NB4 (cell line): ENCODE measurements around the gene CCM2L.

Experiments used
- MAX ChIP-seq: IDR thresholded peaks from 2 replicates; pipeline ENCODE4 v1.6.1; 2011; ENCODE audit warnings: low read depth, low read length
- MYC ChIP-seq: IDR thresholded peaks from 2 replicates; pipeline ENCODE4 v1.6.1; 2011; ENCODE audit warnings: low read depth, low read length
- POLR2A ChIP-seq: IDR thresholded peaks from 2 replicates; pipeline ENCODE4 v1.6.1; 2011; ENCODE audit warnings: mild to moderate bottlenecking; ENCODE audit not compliant: insufficient read length; ENCODE audit errors: extremely low read depth
- TF ChIP-seq, protein P1 (sequence below): IDR thresholded peaks from one replicate; pipeline ENCODE4 v1.5.1; 2012; ENCODE audit warnings: low read depth, low read length

DNA sequence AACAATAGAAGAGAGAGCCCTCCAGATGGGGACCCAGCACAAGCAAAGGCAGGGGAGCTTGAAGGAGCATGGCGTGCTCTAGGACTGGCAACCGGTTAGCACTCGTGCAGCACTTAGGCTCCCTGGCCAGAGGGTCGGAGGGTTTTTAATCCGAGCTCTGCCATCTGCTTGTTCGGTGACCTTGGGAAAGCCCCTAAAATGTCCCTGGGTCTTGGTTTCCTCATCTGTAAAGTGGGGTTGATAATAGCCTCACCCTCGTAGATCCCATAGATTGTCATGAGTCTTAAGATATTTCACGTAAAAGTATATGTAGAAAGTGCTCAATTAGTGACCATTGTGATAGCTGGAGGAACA, 25.2 kb downstream of the CCM2L start:
- TF ChIP-seq, protein P1, sequence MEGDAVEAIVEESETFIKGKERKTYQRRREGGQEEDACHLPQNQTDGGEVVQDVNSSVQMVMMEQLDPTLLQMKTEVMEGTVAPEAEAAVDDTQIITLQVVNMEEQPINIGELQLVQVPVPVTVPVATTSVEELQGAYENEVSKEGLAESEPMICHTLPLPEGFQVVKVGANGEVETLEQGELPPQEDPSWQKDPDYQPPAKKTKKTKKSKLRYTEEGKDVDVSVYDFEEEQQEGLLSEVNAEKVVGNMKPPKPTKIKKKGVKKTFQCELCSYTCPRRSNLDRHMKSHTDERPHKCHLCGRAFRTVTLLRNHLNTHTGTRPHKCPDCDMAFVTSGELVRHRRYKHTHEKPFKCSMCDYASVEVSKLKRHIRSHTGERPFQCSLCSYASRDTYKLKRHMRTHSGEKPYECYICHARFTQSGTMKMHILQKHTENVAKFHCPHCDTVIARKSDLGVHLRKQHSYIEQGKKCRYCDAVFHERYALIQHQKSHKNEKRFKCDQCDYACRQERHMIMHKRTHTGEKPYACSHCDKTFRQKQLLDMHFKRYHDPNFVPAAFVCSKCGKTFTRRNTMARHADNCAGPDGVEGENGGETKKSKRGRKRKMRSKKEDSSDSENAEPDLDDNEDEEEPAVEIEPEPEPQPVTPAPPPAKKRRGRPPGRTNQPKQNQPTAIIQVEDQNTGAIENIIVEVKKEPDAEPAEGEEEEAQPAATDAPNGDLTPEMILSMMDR, result no peak
- no peak for TF ChIP-seq POLR2A
- no peak for TF ChIP-seq MAX
- TF ChIP-seq MYC, result no peak
